ENCODE data around the gene GOLM1.
A peak's percentile ranks its signal among the peaks of the same experiment; 100 is the strongest.

GOLM1 gene

GRCh38 chr9:86034863-86035734 lies 64.3 kb downstream of the GOLM1 start:
- Histone ChIP-seq H3K27ac (ENCODE audit: low read length) (no peak overlapping the region), H2AFZ (ENCODE audit: low read length) (no peak overlapping the region), H3K4me1 (ENCODE audit: low read length) (no peaks in the 10 kb centered on the region), H3K9ac (ENCODE audit: low read length) (no peak overlapping the region), H3K27me3 (replicated peaks; ENCODE audit: insufficient read depth, low read length) (no peaks in the 10 kb centered on the region), H3F3A (ENCODE audit: insufficient read depth, low read length) (no peaks in the 10 kb centered on the region), H3K9me3 (replicated peaks; ENCODE audit: insufficient read depth, low read length) (no peaks in the 10 kb centered on the region), H4K20me1 (ENCODE audit: insufficient read depth, low read length) (no peaks in the 10 kb centered on the region), H3K9me2 (replicated peaks; ENCODE audit: insufficient read depth, low read length) (no peaks in the 10 kb centered on the region), H3K4me2 (ENCODE audit: low read depth, low read length) (no peak overlapping the region), H3K4me3 (ENCODE audit: low read length) (no peak overlapping the region), H3K36me3 (replicated peaks; ENCODE audit: insufficient read depth, low read length) (no peaks in the 10 kb centered on the region), H3K79me2 (ENCODE audit: low read length) (no peaks in the 10 kb centered on the region)
- DNase-seq, result peak; percentile 27
- TF ChIP-seq CTCF (IDR thresholded peaks at IDR 0.05; ENCODE audit: low read length) (peak; percentile 41), EZH2phosphoT487 (IDR thresholded peaks at IDR 0.05; ENCODE audit: low read length) (no peak)

- no peaks in the 10 kb centered on the region for H3K9me3 ChIP-seq (replicated peaks; ENCODE audit: insufficient read depth, low read length)
- no peak overlapping the region for H3K9ac ChIP-seq (ENCODE audit: low read length)
- H3K27ac ChIP-seq (ENCODE audit: low read length), result no peak overlapping the region
- H3K9me2 ChIP-seq (replicated peaks; ENCODE audit: insufficient read depth, low read length), result no peaks in the 10 kb centered on the region
- no peaks in the 10 kb centered on the region for H3K79me2 ChIP-seq (ENCODE audit: low read length)
- no peak for TF ChIP-seq EZH2phosphoT487 (IDR thresholded peaks at IDR 0.05; ENCODE audit: low read length)
- TF ChIP-seq CTCF (IDR thresholded peaks at IDR 0.05; ENCODE audit: low read length), result no peak
- no peak for TF ChIP-seq EZH2 (optimal IDR thresholded peaks at IDR 0.05; ENCODE audit: low read depth, low read length)
- H3K4me3 ChIP-seq (ENCODE audit: low read length), result no peak overlapping the region
- H2AFZ ChIP-seq (ENCODE audit: low read length), result no peak overlapping the region
- no peak overlapping the region for H3K4me2 ChIP-seq (ENCODE audit: low read depth, low read length)
- H3K36me3 ChIP-seq (replicated peaks; ENCODE audit: insufficient read depth, low read length), result peaks cover 3% of the 10 kb centered on the region; the same call in 1 of the 2 replicates
- H3K4me1 ChIP-seq (ENCODE audit: low read length), result no peaks in the 10 kb centered on the region; the same call in 1 of the 2 replicates
- no peaks in the 10 kb centered on the region for H3F3A ChIP-seq (ENCODE audit: insufficient read depth, low read length)
- H4K20me1 ChIP-seq (ENCODE audit: insufficient read depth, low read length), result no peaks in the 10 kb centered on the region
- H3K27me3 ChIP-seq (replicated peaks; ENCODE audit: insufficient read depth, low read length), result no peaks in the 10 kb centered on the region
- no peak for DNase-seq
These were observed 71.6 kb downstream of the GOLM1 start for GRCh38 chr9:86027767-86028166.

GRCh38 chr9:86022687-86023266 lies 76.6 kb downstream of the GOLM1 start:
- Histone ChIP-seq H3K9me3 (replicated peaks; ENCODE audit: insufficient read depth, low read length) (no peaks in the 10 kb centered on the region), H4K20me1 (ENCODE audit: insufficient read depth, low read length) (no peaks in the 10 kb centered on the region), H3K9me2 (replicated peaks; ENCODE audit: insufficient read depth, low read length) (no peaks in the 10 kb centered on the region), H3F3A (ENCODE audit: insufficient read depth, low read length) (no peaks in the 10 kb centered on the region), H3K4me2 (ENCODE audit: low read depth, low read length) (no peak overlapping the region), H3K4me3 (ENCODE audit: low read length) (no peak overlapping the region), H3K9ac (ENCODE audit: low read length) (no peak overlapping the region), H3K4me1 (ENCODE audit: low read length) (peaks cover 5% of the 10 kb centered on the region; the same call in 1 of the 2 replicates), H3K27me3 (replicated peaks; ENCODE audit: insufficient read depth, low read length) (no peaks in the 10 kb centered on the region), H2AFZ (ENCODE audit: low read length) (no peak overlapping the region), H3K27ac (ENCODE audit: low read length) (no peak overlapping the region), H3K79me2 (ENCODE audit: low read length) (no peaks in the 10 kb centered on the region), H3K36me3 (replicated peaks; ENCODE audit: insufficient read depth, low read length) (peaks cover 3% of the 10 kb centered on the region; the same call in 1 of the 2 replicates)
- peak; percentile 17 for DNase-seq
- TF ChIP-seq EZH2phosphoT487 (IDR thresholded peaks at IDR 0.05; ENCODE audit: low read length), result no peak
- no peak for TF ChIP-seq EZH2 (optimal IDR thresholded peaks at IDR 0.05; ENCODE audit: low read depth, low read length)
- no peak for TF ChIP-seq CTCF (IDR thresholded peaks at IDR 0.05; ENCODE audit: low read length)

Data from MM.1S (cell line).